Liver (tissue), 9 donors: ENCODE results near the gene NTMT1. TPM values are rescaled to one million over a fixed set of nuclear protein-coding genes. Genes with fewer than 3 reads are reported as not detected.

Source experiments
- DNase-seq: peaks from one replicate; pipeline ENCODE4 v3.0.0-alpha.2; 2017; ENCODE audit warnings: low spot score
- H3K27ac ChIP-seq, 2 donors: one replicate each; pipeline ENCODE4 v1.7.0; 2013; ENCODE audit warnings: inconsistent platforms in 2 of 2, low read length in 2 of 2, control low read depth in 1 of 2, low read depth in 1 of 2, mild to moderate bottlenecking in 1 of 2
- H3K27me3 ChIP-seq, 4 donors: one replicate each; pipeline versions ENCODE4 v1.6.1 to v1.7.0; 2013; ENCODE audit warnings: low read length in 3 of 4, inconsistent platforms in 1 of 4, mild to moderate bottlenecking in 1 of 4, moderate library complexity in 1 of 4; ENCODE audit not compliant: control insufficient read depth in 4 of 4, insufficient read depth in 4 of 4
- H3K36me3 ChIP-seq, 4 donors: one replicate each; pipeline versions ENCODE4 v1.6.1 to v1.7.0; 2013; ENCODE audit warnings: low read length in 3 of 4, mild to moderate bottlenecking in 3 of 4, low read depth in 1 of 4, moderate library complexity in 1 of 4; ENCODE audit not compliant: control insufficient read depth in 4 of 4, insufficient read depth in 3 of 4
- H3K4me1 ChIP-seq, 4 donors: one replicate each; pipeline versions ENCODE4 v1.6.1 to v1.7.0; 2013; ENCODE audit warnings: low read length in 3 of 4, mild to moderate bottlenecking in 3 of 4, moderate library complexity in 1 of 4; ENCODE audit not compliant: control insufficient read depth in 4 of 4, insufficient read depth in 4 of 4
- H3K4me3 ChIP-seq, 3 donors: one replicate each; pipeline versions ENCODE4 v1.6.1 to v1.7.0; 2013; ENCODE audit warnings: low read length in 3 of 3, control low read depth in 1 of 3, low read depth in 1 of 3, mild to moderate bottlenecking in 1 of 3
- H3K9ac ChIP-seq, 2 donors: one replicate each; pipeline ENCODE4 v1.7.0; 2013; ENCODE audit warnings: low read length in 2 of 2, mild to moderate bottlenecking in 2 of 2, moderate library complexity in 2 of 2, control low read depth in 1 of 2, low read depth in 1 of 2
- H3K9me3 ChIP-seq, 4 donors: one replicate each; pipeline versions ENCODE4 v1.6.1 to v1.7.0; 2013; ENCODE audit warnings: low read length in 3 of 4; ENCODE audit not compliant: control insufficient read depth in 4 of 4
- ATF3 ChIP-seq: IDR thresholded peaks from 2 replicates; pipeline ENCODE4 v1.6.1; 2016; ENCODE audit warnings: antibody characterized with exemption
- EGR1 ChIP-seq, 2 donors: IDR thresholded peaks; 2 replicates each; pipeline ENCODE4 v1.6.1; 2016 to 2018; ENCODE audit warnings: antibody characterized with exemption in 2 of 2, low read depth in 2 of 2
- FOXA1 ChIP-seq: IDR thresholded peaks from 2 replicates; pipeline ENCODE4 v1.6.1; 2016; ENCODE audit warnings: antibody characterized with exemption
- FOXA2 ChIP-seq: IDR thresholded peaks from 2 replicates; pipeline ENCODE4 v1.6.1; 2016; ENCODE audit warnings: antibody characterized with exemption
- GABPA ChIP-seq, 2 donors: IDR thresholded peaks in 1 of 2; conservative IDR thresholded peaks in 1 of 2; 2 replicates each; pipeline ENCODE4 v1.6.1; 2016; ENCODE audit warnings: antibody characterized with exemption in 2 of 2, mild to moderate bottlenecking in 1 of 2, moderate library complexity in 1 of 2
- HNF4A ChIP-seq, 2 donors: conservative IDR thresholded peaks; 2 replicates each; pipeline ENCODE4 v1.6.1; 2016; ENCODE audit warnings: antibody characterized with exemption in 2 of 2, mild to moderate bottlenecking in 2 of 2
- HNF4G ChIP-seq: IDR thresholded peaks from 2 replicates; pipeline ENCODE4 v1.6.1; 2016; ENCODE audit warnings: antibody characterized with exemption
- NR2F2 ChIP-seq: IDR thresholded peaks from 2 replicates; pipeline ENCODE4 v1.6.1; 2016; ENCODE audit warnings: antibody characterized with exemption
- RAD21 ChIP-seq, 2 donors: IDR thresholded peaks; 2 replicates each; pipeline ENCODE4 v1.6.1; 2016; ENCODE audit warnings: antibody characterized with exemption in 2 of 2, mild to moderate bottlenecking in 2 of 2
- REST ChIP-seq: IDR thresholded peaks from 2 replicates; pipeline ENCODE4 v1.6.1; 2016; ENCODE audit warnings: antibody characterized with exemption, mild to moderate bottlenecking
- RXRA ChIP-seq, 2 donors: IDR thresholded peaks; 2 replicates each; pipeline ENCODE4 v1.6.1; 2017 to 2018; ENCODE audit warnings: antibody characterized with exemption in 2 of 2, mild to moderate bottlenecking in 1 of 2
- SP1 ChIP-seq: IDR thresholded peaks from 2 replicates; pipeline ENCODE4 v1.6.1; 2018; ENCODE audit warnings: antibody characterized with exemption, mild to moderate bottlenecking
- TAF1 ChIP-seq: conservative IDR thresholded peaks from 2 replicates; pipeline ENCODE4 v1.6.1; 2016; ENCODE audit warnings: antibody characterized with exemption, mild to moderate bottlenecking
- YY1 ChIP-seq: IDR thresholded peaks from 2 replicates; pipeline ENCODE4 v1.6.1; 2016; ENCODE audit warnings: antibody characterized with exemption, mild to moderate bottlenecking
- WGBS: extraction: QIAGEN DNeasy Blood & Tissue Kit; methylation state at CpG from one replicate; pipeline ENCODE4 v1.1.7; 2013; 5-methylcytosine and 5-hydroxymethylcytosine counted together
- polyA plus RNA-seq, 2 donors: library from polyadenylated mRNA; stranded (reverse) in 1 of 2; unstranded in 1 of 2; fragments of 200-250 nt in 1 of 2; fragments of >200 nt in 1 of 2; fragmentation: Nextera tagmentation in 1 of 2; extraction: Ambion mirVana in 1 of 2; gene quantifications; one replicate each; pipeline versions ENCODE4 v1.2.1 to v1.2.3, GENCODE V29; 2013 to 2015
- total RNA-seq, 2 donors: library from RNA; depleted of rRNA; stranded (reverse); fragments of >200 nt; gene quantifications; one replicate each; pipeline ENCODE4 v1.2.3, GENCODE V29; 2014
- TF ChIP-seq, protein P1 (sequence below): IDR thresholded peaks from 2 replicates; pipeline ENCODE4 v1.6.1; 2016; ENCODE audit warnings: antibody characterized with exemption
- TF ChIP-seq, protein P2 (sequence below): IDR thresholded peaks from 2 replicates; pipeline ENCODE4 v1.6.1; 2016; ENCODE audit warnings: antibody characterized with exemption
- TF ChIP-seq, protein P3 (sequence below): fragments of 150-350 bp; IDR thresholded peaks from 2 replicates; pipeline ENCODE4 v1.5.1; 2017; ENCODE audit warnings: improper control_type of control experiment, low read depth, low read length; ENCODE audit not compliant: missing input control
- donor health status: healthy.
- donor health status: healthy.
- donor health status: healthy.
- donor health status: healthy.
- donor health status: healthy.

NTMT1 gene
- total and polyA plus RNA-seq, 4 donors: 13.1 to 42.5 (median 26.2) TPM

DNA sequence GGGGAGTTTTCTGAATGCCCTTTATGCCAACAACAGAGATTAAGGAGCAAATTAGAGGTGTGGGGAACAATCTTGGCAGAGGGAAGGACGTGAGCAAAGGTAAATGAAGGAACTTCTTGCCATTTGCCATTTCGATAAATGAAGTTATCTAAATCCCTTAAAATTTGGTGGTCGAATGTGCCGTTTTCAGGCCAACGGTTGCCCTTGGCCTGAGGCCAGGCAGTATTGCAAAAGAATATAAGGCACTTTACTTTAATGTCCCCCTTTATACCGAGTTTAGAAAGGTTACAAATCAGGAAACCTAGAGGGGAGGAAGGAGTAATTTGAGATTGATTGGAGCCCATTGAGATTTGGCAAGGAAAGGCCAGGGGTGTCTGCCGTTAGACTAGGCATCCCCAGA, 31.3 kb upstream of the NTMT1 start:
- Histone ChIP-seq H3K4me1 (peaks cover 0 to 7% (median 4%) of the 10 kb centered on the region in 4 donors), H3K27me3 (peaks cover 0 to 3% (median 0%) of the 10 kb centered on the region in 4 donors), H3K9me3 (no peaks in the 10 kb centered on the region), H3K4me3 (no peak overlapping the region), H3K9ac (no peak overlapping the region), H3K27ac (no peak overlapping the region), H3K36me3 (no peaks in the 10 kb centered on the region)
- no peak for DNase-seq
- TF ChIP-seq SP1 (no peak), RAD21 (IDR thresholded peaks at IDR 0.05) (no peak), RXRA (IDR thresholded peaks at IDR 0.05) (no peak), EGR1 (IDR thresholded peaks at IDR 0.05; ENCODE audit: low read depth in 2 of 2) (no peak), NR2F2 (no peak), REST (no peak), GABPA (IDR thresholded peaks at IDR 0.05 in 1 of 2, conservative IDR thresholded peaks at IDR 0.05 in 1 of 2) (no peak), FOXA2 (no peak), YY1 (no peak), HNF4A (conservative IDR thresholded peaks at IDR 0.05) (no peak), HNF4G (no peak), TAF1 (no peak), ATF3 (no peak), FOXA1 (no peak)
- TF ChIP-seq, protein P1, sequence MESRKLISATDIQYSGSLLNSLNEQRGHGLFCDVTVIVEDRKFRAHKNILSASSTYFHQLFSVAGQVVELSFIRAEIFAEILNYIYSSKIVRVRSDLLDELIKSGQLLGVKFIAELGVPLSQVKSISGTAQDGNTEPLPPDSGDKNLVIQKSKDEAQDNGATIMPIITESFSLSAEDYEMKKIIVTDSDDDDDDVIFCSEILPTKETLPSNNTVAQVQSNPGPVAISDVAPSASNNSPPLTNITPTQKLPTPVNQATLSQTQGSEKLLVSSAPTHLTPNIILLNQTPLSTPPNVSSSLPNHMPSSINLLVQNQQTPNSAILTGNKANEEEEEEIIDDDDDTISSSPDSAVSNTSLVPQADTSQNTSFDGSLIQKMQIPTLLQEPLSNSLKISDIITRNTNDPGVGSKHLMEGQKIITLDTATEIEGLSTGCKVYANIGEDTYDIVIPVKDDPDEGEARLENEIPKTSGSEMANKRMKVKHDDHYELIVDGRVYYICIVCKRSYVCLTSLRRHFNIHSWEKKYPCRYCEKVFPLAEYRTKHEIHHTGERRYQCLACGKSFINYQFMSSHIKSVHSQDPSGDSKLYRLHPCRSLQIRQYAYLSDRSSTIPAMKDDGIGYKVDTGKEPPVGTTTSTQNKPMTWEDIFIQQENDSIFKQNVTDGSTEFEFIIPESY: no peak
- TF ChIP-seq, protein P2, sequence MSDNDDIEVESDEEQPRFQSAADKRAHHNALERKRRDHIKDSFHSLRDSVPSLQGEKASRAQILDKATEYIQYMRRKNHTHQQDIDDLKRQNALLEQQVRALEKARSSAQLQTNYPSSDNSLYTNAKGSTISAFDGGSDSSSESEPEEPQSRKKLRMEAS: no peak
- TF ChIP-seq, protein P3, sequence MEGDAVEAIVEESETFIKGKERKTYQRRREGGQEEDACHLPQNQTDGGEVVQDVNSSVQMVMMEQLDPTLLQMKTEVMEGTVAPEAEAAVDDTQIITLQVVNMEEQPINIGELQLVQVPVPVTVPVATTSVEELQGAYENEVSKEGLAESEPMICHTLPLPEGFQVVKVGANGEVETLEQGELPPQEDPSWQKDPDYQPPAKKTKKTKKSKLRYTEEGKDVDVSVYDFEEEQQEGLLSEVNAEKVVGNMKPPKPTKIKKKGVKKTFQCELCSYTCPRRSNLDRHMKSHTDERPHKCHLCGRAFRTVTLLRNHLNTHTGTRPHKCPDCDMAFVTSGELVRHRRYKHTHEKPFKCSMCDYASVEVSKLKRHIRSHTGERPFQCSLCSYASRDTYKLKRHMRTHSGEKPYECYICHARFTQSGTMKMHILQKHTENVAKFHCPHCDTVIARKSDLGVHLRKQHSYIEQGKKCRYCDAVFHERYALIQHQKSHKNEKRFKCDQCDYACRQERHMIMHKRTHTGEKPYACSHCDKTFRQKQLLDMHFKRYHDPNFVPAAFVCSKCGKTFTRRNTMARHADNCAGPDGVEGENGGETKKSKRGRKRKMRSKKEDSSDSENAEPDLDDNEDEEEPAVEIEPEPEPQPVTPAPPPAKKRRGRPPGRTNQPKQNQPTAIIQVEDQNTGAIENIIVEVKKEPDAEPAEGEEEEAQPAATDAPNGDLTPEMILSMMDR: no peak
- WGBS: 56% methylated on average over 7 of the region's 7 CpGs
